ENCODE data around the gene SRSF12.
"Not testable (repeated sequence)": the region's sequence is repeated elsewhere in the genome, so short reads cannot be mapped to it uniquely, and the experiment has no call there.

SRSF12 gene

DNA sequence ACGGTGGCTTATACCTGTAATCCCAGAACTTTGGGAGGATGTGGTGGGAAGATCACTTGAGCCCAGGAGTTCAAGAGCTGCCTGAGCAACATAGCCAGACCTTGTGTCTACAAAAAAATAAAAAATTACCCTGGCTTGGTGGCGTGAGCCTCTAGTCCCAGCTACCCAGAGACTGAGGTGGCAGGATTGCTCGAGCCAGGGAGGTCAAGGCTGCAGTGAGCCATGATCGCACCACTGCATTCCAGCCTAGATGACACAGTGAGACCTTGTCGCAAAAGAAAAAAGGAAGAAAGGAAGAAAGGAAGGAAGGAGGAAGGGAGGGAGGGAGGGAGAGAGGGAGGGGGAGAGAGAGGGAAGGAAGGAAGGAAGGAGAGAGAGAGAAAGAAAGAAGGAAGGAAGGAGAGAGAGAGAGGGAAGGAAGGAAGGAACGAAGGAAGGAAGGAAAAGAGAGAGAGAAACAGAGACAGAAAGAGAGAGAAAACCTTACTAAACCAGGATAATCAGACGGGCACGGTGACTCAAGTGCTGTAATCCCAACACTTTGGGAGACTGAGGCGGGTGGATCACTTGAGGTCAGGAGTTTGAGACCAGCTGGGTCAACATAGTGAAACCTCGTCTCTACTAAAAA is 48.2 kb downstream of the SRSF12 start:
- no peak for DNase-seq

DNA sequence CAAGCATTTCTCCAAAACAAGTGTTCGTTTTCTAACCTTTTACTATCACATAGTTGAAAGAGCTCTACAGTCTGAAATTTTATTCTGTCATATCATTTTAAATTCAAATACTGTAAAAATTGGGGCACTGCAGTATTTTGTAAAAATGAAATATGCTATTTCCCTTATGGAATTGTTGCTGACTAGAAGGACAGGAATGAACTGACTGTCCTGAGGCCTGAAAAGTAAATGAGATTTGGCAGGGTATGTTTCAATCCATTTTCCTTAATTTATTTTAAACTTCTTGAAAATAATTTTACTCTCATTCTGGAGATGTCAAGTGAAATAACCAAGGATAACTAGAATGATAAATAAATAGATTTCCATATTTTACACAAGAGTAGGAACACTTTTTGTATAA is 49.2 kb downstream of the SRSF12 start:
- no peak for DNase-seq

DNA sequence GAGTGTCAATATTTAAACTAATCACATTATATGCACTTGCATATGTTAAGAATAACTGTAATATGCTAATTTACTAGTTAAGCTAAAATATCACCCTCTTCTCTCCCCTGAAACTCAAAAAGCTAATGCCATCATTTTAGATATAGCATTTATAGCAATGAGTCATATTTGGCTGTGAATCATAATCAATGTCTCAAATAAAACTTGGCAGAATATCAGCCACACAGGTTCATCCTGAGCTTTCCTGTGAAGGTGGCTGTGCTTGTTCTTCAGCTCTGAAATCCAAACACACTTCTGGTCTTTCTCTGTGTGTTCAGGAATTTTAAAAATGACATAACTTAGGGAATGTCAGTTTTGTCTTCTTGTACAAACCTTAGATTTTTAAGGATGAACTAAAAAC is 50.1 kb downstream of the SRSF12 start:
- DNase-seq: no peak

DNA sequence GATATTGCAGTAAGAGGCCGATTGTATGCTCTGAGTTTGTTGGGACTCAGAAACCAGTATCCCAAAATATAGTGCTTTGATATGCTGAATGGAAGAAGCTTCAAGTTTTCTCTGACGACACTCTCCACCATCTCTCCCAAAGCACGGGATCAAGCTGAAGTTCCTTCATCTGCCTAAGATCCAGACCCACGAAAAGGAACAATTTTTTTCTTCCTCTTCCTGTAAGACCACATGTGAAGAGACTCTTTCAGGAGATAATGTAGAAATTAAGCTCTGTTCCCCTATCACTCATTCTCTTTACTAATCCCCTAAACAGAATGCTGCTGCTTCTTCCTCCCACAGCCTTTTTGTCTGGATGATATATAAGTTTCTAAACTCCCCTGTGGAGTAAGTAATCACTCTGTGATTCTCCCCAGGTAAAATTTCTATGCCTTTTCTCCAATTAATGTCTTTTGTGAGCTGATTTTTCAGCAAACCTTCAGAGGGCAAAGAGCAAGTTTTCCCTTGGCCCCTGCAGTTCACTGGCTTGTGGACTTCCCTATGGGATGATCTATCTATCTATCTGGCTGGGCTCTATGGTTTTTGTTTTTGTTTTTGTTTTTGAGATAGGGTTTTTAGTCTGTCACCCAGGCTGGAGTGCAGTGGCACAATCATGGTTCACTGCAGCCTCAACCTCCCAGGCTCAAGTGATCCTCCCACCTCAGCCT is 50.8 kb downstream of the SRSF12 start:
- DNase-seq: no peak

DNA sequence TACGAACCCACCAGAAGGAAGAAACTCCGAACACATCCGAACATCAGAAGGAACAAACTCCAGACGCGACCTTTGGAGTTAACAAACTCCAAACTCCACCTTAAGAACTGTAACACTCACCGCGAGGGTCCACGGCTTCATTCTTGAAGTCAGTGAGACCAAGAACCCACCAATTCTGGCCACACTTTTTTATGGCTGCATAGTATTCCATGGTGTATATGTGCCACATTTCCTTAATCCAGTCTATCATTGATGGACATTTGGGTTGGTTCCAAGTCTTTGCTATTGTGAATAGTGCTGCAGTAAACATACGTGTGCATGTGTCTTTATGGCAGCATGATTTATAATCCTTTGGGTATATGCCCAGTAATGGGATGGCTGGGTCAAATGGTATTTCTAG is 51.8 kb downstream of the SRSF12 start:
- DNase-seq: not testable (repeated sequence)

DNA sequence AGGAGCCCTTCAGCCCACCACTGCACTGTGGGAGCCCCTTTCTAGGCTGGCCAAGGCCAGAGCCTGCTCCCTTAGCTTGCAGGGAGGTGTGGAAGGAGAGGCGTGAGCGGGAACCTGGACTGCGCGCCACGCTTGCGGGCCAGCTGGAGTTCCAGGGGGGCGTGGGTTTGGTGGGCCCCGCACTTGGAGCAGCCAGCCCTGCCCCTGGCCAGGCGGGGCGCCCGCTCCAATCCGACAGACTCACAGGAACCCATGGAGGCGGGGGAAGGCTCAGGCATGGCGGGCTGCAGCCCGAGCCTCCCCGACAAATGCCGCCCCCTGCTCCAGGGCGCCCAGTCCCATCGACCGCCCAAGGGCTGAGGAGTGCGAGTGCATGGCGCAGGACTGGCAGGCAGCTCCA is 52.9 kb downstream of the SRSF12 start:
- not testable (repeated sequence) for DNase-seq

DNA sequence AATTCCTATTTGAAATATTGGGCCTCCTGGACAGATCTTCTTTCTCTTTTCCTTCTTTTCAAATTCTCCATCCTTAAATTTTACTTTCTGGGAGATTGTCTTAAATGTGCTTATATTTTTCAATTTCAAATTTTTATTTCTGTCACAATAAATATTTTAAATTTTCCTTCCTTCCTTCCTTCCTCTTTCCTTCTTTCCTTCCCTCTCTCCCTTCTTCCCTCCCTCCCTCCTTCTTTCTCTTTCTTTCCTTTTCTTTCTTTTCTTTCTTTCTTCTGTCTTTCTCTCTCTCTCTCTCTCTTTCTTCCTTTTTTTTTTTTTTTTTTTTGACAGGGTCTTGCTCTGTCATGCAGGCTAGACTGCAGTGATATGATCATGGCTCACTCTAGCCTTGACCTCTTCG is 54.0 kb downstream of the SRSF12 start:
- DNase-seq: no peak

DNA sequence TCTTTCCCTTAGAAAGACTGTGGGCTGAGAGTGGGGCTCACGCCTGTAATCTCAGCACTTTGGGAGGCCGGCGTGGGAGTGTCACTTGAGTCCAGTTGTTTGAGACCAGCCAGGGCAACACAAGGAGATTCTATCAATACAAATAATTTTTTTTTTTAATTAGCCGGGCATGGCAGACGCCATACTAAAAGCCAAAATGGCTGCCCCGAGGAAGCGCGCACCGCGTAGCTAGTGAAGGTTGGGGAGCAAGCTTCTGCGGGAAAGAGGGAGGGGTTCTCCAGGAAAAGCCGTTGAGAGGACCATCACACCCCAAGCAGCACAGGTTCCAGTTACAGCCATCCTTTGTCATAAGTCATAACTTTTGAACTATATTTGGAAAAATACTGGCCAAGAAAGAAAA is 58.6 kb downstream of the SRSF12 start:
- DNase-seq: no peak

DNA sequence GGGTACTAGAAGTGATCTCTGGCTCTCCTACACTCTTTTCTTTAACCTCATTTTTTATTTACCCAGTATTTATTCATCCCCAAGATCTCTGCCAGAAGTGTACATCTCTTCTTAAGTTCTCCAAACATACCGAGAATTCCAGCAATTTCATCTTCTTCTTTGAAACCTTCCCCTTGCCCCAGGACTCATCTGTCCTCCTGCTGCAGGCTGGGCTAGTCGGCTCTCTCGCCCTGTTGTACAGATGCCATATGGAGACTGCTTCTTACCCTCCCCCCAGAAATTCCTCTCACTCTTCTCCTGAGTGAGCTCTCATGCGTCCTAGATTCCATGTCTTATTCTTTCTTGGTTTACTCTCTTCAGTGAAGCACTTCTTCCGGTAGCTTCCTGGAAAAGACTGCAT is 59.2 kb downstream of the SRSF12 start:
- DNase-seq: no peak

DNA sequence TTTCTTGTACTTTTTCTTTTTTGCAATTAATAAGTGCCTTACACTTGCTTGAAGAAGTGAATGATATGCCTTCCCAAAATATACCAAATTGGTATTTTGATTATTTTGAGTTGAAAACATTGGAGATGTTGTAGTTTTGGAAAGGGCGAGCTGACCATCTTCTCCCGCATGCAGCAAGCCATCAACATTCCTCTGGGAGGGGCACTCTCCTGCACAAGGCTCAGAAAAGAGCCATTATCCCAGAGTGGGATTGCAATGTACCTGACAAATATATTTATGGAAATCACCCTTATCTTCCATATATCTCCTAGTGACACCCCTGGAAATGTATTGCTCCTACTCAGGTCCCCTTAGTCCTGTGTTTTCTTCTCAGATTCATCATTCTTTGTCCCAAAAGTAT is 60.1 kb downstream of the SRSF12 start:
- no peak for DNase-seq

DNA sequence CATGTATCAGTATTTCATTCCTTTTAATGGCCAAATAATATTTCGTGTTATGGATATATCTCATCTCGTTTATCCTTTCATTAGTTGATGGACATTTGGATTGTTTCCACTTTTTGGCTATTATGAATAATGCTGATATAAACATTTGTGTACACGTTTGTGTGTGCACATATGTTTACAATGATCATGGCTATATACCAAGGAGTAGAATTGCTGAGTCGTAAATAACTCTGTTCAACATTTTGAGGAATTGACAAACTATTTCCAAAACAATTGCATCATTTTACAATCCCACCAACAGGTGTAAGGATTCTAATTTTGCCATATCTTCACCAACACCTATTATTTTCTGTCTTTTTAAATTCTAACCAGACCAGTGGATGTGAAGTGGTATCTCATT is 63.7 kb downstream of the SRSF12 start:
- no peak for DNase-seq

DNA sequence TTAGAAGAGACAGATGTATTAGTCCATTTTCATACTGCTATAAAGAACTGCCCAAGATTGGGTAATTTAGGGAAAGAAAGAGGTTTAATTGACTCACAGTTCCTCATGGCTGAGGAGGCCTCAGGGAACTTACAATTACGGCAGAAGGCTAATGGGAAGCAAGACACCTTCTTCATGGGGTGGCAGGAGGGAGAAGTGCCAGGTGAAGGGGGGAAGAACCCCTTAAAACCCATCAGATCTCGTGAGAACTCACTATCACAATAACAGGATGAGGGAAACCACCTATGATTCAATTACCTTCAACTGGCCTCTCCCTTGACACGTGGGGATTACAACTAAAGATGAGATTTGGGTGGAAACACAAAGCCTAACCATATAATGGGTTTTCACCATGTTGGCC is 66.2 kb downstream of the SRSF12 start:
- no peak for DNase-seq

DNA sequence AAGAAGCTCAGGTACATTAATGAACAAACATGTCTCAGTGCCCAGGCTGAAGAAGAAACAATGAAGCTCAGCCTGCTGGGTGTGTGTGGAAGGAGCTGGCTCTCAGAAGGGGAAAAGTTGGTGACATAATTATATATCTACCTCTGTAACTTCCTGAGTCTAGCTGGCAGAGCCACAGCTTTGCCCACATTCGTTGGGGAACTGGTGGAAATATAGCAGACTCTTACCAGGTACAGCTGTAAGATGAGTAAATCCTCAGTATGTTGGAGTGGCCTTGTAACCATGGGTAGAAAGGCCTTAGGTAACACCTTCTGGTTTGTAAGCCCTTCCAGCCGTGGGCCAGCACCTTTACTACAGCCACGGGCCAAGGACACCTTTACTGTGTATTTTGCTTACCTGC is 67.2 kb downstream of the SRSF12 start:
- DNase-seq: no peak

DNA sequence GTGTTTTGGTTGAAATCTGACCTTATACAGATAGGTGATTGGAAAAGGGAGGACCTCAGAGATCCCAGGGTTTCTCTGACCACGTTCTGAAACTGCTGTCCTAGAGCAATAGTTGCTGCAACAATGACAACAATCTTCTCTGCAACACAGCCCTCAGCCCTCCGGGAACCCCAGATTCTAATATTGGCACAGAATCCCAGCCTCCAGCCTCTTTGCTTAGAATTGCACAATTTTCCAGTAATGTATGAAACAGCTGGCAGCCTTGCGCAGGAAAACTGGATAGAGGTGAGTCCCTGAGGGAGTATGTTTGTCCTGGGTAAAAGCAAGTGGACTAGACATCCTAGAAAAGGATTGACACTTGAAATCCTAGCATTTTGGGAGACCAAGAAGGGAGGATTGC is 67.7 kb downstream of the SRSF12 start:
- no peak for DNase-seq

DNA sequence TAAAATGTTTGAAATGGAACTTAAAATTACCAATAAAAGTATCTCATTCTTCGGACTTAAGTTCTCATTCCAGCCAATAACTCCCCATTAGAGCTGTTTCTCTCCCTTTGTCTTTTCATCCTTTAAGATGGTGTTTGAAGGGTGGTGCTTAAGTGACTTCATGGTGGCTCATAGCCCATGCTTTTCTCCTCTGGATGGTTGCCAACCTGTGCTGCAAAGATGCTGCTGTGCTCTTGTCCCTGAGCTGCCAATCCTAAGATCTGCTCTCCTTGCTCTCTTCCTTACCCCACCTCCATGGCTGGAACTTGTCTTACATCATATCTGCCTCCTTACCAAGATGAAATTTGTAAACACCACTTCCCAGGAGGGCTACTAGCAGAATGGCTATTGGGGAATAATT is 68.9 kb downstream of the SRSF12 start:
- DNase-seq: no peak

DNA sequence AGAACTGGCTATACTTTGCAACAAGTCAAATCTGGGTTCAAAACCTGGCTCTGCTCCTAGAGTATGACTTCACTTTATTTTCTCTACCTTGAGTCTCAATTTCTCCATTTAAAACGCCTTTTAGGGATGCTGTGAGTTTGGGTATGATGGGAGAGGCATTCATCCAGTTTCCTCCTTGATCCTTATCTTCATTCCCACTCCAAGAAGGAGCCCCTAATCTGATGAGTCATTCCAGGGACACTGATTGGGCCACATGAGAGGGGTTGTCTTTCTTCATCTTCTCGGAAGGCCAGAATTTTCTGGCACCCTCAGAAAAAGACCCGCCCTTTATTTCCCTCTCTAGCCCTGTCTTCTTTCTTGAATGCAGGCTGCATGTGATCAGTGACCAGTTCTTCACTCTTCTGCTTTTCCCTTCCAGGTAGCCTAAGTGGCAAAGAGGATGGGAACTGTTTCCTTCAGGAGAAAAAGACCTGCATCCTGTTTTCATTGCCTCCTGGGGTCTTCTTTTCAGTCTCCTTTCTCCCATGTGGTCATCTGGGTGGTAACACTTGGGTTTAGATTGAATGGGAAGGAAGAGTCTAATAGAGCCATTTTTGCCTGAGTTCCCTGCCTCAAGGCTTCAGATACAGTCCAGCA is 69.5 kb downstream of the SRSF12 start:
- DNase-seq: no peak

DNA sequence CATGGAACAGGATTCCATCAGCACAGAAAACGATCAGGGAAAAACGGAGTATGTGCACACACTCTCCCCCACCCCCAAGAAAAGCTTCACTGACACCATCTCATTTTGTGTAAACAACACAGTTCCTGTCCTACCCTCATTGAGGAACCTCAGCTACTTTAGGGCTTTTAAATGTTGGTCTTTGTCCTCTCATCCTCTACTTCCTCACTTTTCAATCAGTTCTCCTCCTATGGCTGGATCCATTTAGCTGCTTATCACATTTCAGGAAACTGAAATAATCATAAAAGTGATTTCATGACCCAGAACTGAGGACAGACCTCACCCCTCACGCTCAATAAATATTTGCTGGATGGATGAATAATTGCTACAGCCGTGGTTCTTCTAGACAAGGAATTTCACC is 70.4 kb downstream of the SRSF12 start:
- DNase-seq: no peak

All from COR-L47 (cell line).